Immature natural killer cell (primary cell): ENCODE measurements around the gene NPR3. TPM values are rescaled to one million over a fixed set of nuclear protein-coding genes. Genes with fewer than 3 reads are reported as not detected.

Source experiments
- DNase-seq, 3 donors: peaks; one replicate each; pipeline ENCODE4 v3.0.0; 2022; ENCODE audit warnings: mixed read lengths in 1 of 3
- H3K27ac Mint-ChIP-seq, 6 donors: one replicate each; pipeline ENCODE4 v1.8.0; 2020; ENCODE audit warnings: mixed read lengths in 6 of 6, mild to moderate bottlenecking in 5 of 6, inconsistent platforms in 4 of 6, moderate library complexity in 3 of 6
- H3K27me3 Mint-ChIP-seq, 3 donors: one replicate each; pipeline ENCODE4 v1.8.0; 2020 to 2021; ENCODE audit warnings: low read depth in 3 of 3, mild to moderate bottlenecking in 3 of 3, mixed read lengths in 3 of 3, moderate library complexity in 3 of 3, inconsistent platforms in 1 of 3
- H3K36me3 Mint-ChIP-seq, 3 donors: one replicate each; pipeline ENCODE4 v1.8.0; 2020; ENCODE audit warnings: mixed read lengths in 3 of 3, inconsistent platforms in 2 of 3, mild to moderate bottlenecking in 2 of 3
- H3K4me1 Mint-ChIP-seq, 2 donors: one replicate each; pipeline ENCODE4 v1.8.0; 2020; ENCODE audit warnings: inconsistent platforms in 2 of 2, mild to moderate bottlenecking in 2 of 2, mixed read lengths in 2 of 2, moderate library complexity in 1 of 2
- H3K4me3 Mint-ChIP-seq, 5 donors: one replicate each; pipeline ENCODE4 v1.8.0; 2020; ENCODE audit warnings: mild to moderate bottlenecking in 5 of 5, mixed read lengths in 5 of 5, inconsistent platforms in 3 of 5, moderate library complexity in 3 of 5
- H3K9me3 Mint-ChIP-seq, 6 donors: one replicate each; pipeline ENCODE4 v1.8.0; 2020; ENCODE audit warnings: mild to moderate bottlenecking in 6 of 6, mixed read lengths in 6 of 6, inconsistent platforms in 4 of 6, moderate library complexity in 3 of 6
- polyA plus RNA-seq, 3 donors: library from polyadenylated mRNA; unstranded; fragments of 300-500 nt; fragmentation: Illumina TruSeq; gene quantifications; one replicate each; pipeline ENCODE4 v1.2.3, GENCODE V29; 2021

NPR3 gene
- polyA plus RNA-seq, 3 donors from 2014 or later = 0.04 TPM; not detected in 2

DNA sequence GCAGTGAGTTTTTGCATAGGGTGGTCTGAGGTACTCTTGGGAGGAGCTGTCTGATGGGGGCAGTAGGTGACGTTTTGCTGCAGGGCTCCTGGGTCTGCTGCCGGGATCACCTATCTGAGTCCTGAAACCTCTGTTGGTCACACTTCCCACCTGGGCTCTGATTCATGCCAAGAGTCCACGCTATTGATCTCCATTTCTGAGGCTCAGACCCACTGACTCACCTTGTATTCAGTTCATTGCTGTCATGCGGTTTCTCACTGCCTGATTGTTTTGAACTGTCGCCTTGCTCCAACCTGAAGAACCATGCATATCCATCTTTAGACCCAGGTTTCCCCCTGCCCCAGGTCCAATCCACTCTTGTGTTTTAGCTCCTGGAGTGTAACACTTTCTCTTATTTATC, 101.3 kb downstream of the NPR3 start:
- H3K36me3 Mint-ChIP-seq = peaks cover 4 to 6% (median 6%) of the 10 kb centered on the region in 3 donors
- no peak for DNase-seq
- peaks cover 0 to 9% (median 0%) of the 10 kb centered on the region in 6 donors for H3K9me3 Mint-ChIP-seq
- H3K4me3 Mint-ChIP-seq = no peak overlapping the region
- H3K27me3 Mint-ChIP-seq = peaks cover 7 to 10% (median 8%) of the 10 kb centered on the region in 3 donors
- H3K4me1 Mint-ChIP-seq = peaks cover 11 to 18% of the 10 kb centered on the region in 2 donors
- no peak overlapping the region for H3K27ac Mint-ChIP-seq

DNA sequence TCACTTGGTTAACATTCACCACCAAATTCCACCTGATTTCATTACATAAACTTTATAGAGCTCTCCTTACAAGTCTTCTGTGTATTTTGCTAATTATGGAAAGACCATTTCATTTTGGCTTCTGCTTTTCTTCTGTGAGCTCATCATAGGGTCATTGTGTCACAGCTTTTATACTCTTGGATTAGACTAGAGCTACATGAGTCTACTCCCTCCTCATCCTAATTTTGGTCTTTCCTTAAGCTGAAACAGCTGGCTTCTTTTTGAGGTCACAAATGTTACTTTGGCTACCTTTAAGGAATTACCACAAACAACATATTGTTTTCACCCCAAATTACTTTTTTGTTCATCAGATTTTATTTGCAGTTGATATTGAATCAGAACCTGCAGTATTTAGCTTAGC, 103.0 kb downstream of the NPR3 start:
- peaks cover 4 to 6% (median 6%) of the 10 kb centered on the region in 3 donors for H3K36me3 Mint-ChIP-seq
- no peak overlapping the region for H3K4me3 Mint-ChIP-seq
- H3K4me1 Mint-ChIP-seq = peaks cover 11 to 13% of the 10 kb centered on the region in 2 donors
- H3K9me3 Mint-ChIP-seq = peaks cover 0 to 6% (median 0%) of the 10 kb centered on the region in 6 donors
- DNase-seq = no peak
- H3K27me3 Mint-ChIP-seq = peaks cover 6 to 8% (median 7%) of the 10 kb centered on the region in 3 donors
- H3K27ac Mint-ChIP-seq = no peak overlapping the region

GRCh38 chr5:32814620-32815019, 103.5 kb downstream of the NPR3 start:
- DNase-seq = no peak
- peaks cover 0 to 6% (median 0%) of the 10 kb centered on the region in 6 donors for H3K9me3 Mint-ChIP-seq
- no peak overlapping the region for H3K4me3 Mint-ChIP-seq
- no peak overlapping the region for H3K27ac Mint-ChIP-seq
- H3K36me3 Mint-ChIP-seq = peaks cover 4 to 6% (median 6%) of the 10 kb centered on the region in 3 donors
- peaks cover 9 to 11% of the 10 kb centered on the region in 2 donors for H3K4me1 Mint-ChIP-seq
- peaks cover 6 to 7% (median 6%) of the 10 kb centered on the region in 3 donors for H3K27me3 Mint-ChIP-seq

GRCh38 chr5:32827981-32828380, 116.9 kb downstream of the NPR3 start:
- H3K4me3 Mint-ChIP-seq = no peak overlapping the region
- H3K27ac Mint-ChIP-seq = no peak overlapping the region
- no peaks in the 10 kb centered on the region for H3K36me3 Mint-ChIP-seq

DNA sequence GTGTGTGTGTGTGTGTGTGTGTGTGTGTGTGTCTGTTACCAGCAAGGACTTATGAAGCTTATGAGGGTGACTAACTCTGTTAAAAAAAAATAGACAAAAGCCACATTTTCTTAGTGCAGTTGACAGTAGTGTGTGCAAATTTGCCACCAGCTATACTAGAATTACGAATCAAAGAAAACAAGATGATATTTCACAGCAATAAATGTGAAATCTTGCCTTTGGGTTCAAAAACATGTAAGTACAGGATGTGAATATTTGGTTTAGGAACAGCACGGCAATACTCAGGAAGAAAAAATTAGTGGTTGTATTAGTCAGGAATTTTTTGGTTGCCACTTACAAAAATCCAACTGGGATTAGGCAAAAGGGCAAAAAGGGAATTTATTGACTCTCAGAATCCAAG, 117.4 kb downstream of the NPR3 start:
- peaks cover 0 to 5% (median 2%) of the 10 kb centered on the region in 3 donors for H3K27me3 Mint-ChIP-seq
- peaks cover 9 to 11% of the 10 kb centered on the region in 2 donors for H3K4me1 Mint-ChIP-seq
- H3K9me3 Mint-ChIP-seq = peaks cover 0 to 4% (median 0%) of the 10 kb centered on the region in 6 donors
- no peak for DNase-seq
- no peaks in the 10 kb centered on the region for H3K36me3 Mint-ChIP-seq
- H3K4me3 Mint-ChIP-seq = no peak overlapping the region
- H3K27ac Mint-ChIP-seq = no peak overlapping the region

More at GRCh38 chr5:32827981-32828380, 116.9 kb downstream of the NPR3 start:
- DNase-seq = no peak
- Mint-ChIP-seq H3K4me1 (peaks cover 4 to 6% of the 10 kb centered on the region in 2 donors), H3K9me3 (peaks cover 0 to 4% (median 0%) of the 10 kb centered on the region in 6 donors), H3K27me3 (peaks cover 0 to 5% (median 2%) of the 10 kb centered on the region in 3 donors)

GRCh38 chr5:32831624-32832023, 120.5 kb downstream of the NPR3 start:
- Mint-ChIP-seq H3K4me3 (no peak overlapping the region), H3K27ac (no peak overlapping the region), H3K36me3 (no peaks in the 10 kb centered on the region), H3K9me3 (peaks cover 0 to 4% (median 0%) of the 10 kb centered on the region in 6 donors), H3K4me1 (peaks cover 23 to 32% of the 10 kb centered on the region in 2 donors), H3K27me3 (peaks cover 0 to 5% (median 2%) of the 10 kb centered on the region in 3 donors)
- no peak for DNase-seq

DNA sequence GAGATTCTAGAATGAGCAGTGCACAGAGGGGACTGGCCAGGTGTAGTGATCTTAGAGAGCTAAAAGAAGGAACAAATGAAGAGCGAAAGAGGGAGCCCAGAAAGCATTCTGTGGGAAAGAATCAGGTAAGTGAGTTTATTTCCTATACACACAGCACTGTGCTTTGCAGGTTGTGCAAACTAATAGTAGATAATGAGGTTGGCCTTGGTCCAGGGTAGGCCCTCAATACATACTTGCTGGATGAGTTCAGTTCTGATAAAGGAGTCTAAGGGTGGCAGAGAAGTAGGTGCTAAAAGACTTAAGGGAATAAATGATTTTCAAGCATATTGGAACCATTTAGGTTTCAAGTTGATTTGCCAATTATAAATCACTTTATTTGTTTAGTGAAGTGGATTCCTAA, 122.0 kb downstream of the NPR3 start:
- Mint-ChIP-seq H3K4me3 (no peak overlapping the region), H3K27ac (no peak overlapping the region), H3K4me1 (peaks cover 23 to 32% of the 10 kb centered on the region in 2 donors), H3K9me3 (peaks cover 0 to 4% (median 0%) of the 10 kb centered on the region in 6 donors), H3K36me3 (no peaks in the 10 kb centered on the region), H3K27me3 (peaks cover 0 to 2% (median 2%) of the 10 kb centered on the region in 3 donors)
- no peak for DNase-seq

GRCh38 chr5:32833663-32834062, 122.5 kb downstream of the NPR3 start:
- peak in 2 of 3 donors; percentile 5 to 16 for DNase-seq
- H3K4me3 Mint-ChIP-seq = peak overlapping the region in 4 of 5 donors; percentile 16 to 64 (median 31)
- H3K4me1 Mint-ChIP-seq = peaks cover 23 to 32% of the 10 kb centered on the region in 2 donors
- H3K27ac Mint-ChIP-seq = peak overlapping the region in 2 of 6 donors; percentile 21 to 60
- H3K36me3 Mint-ChIP-seq = no peaks in the 10 kb centered on the region
- peaks cover 0 to 4% (median 0%) of the 10 kb centered on the region in 6 donors for H3K9me3 Mint-ChIP-seq
- H3K27me3 Mint-ChIP-seq = peaks cover 0 to 2% (median 0%) of the 10 kb centered on the region in 3 donors

DNA sequence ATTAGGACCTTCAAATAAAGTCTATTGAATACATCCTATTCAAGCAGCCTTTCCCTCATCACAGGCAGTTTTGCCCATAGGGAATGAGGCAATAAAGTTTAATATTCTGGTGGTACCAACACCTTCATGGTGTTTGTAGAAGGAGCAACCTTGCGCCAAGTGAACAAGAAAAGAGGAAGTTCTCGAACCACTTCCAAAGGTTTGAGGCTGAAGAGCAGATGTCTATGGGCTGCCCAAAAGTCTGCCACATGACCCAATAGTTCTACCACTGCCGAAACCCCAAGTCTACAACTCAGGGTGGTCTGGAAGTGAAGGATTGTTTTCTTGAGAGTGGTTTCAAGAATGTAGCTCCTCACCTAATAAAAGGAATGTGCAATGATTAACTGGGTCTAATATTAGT, 123.1 kb downstream of the NPR3 start:
- H3K4me3 Mint-ChIP-seq = peak overlapping the region in 2 of 5 donors; percentile 33 to 64
- DNase-seq = no peak
- H3K27me3 Mint-ChIP-seq = peaks cover 0 to 2% (median 0%) of the 10 kb centered on the region in 3 donors
- H3K9me3 Mint-ChIP-seq = peaks cover 0 to 4% (median 0%) of the 10 kb centered on the region in 6 donors
- H3K36me3 Mint-ChIP-seq = peaks cover 0 to 4% (median 0%) of the 10 kb centered on the region in 3 donors
- no peak overlapping the region for H3K27ac Mint-ChIP-seq
- H3K4me1 Mint-ChIP-seq = peaks cover 23 to 32% of the 10 kb centered on the region in 2 donors

- Mint-ChIP-seq H3K36me3 (peaks cover 0 to 4% (median 0%) of the 10 kb centered on the region in 3 donors), H3K27ac (no peak overlapping the region), H3K4me3 (no peak overlapping the region), H3K9me3 (peaks cover 0 to 4% (median 0%) of the 10 kb centered on the region in 6 donors), H3K27me3 (peaks cover under 1 to 2% (median 2%) of the 10 kb centered on the region in 3 donors), H3K4me1 (peaks cover 26 to 32% of the 10 kb centered on the region in 2 donors)
- DNase-seq = no peak
Measured at GRCh38 chr5:32836176-32836575, 125.1 kb downstream of the NPR3 start.

DNA sequence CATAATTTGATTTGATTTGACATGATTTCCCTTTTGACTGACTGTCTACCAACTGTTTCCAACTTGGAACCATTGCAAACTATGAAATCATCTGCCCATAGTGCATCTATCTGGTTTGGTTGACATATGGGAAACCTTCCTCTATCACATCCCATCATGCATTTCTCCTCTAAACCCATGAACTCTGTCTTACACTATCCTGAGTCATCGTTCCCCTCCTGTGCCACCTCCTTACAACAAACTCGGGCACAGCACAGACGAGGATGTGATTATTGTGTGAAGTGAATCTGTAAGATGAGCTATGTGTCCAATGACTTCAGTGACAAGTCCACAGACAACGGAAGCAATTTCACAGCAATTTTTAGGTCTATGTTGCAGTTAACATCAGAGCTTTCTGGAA, 126.1 kb downstream of the NPR3 start:
- Mint-ChIP-seq H3K27me3 (peaks cover 1 to 2% (median 2%) of the 10 kb centered on the region in 3 donors), H3K27ac (no peak overlapping the region)

GRCh38 chr5:32839106-32839505, 128.0 kb downstream of the NPR3 start:
- no peak for DNase-seq
- H3K4me1 Mint-ChIP-seq = peaks cover 37 to 43% of the 10 kb centered on the region in 2 donors
- H3K27ac Mint-ChIP-seq = no peak overlapping the region
- H3K36me3 Mint-ChIP-seq = peaks cover 0 to 4% (median 0%) of the 10 kb centered on the region in 3 donors
- H3K27me3 Mint-ChIP-seq = peaks cover 0 to 2% (median 1%) of the 10 kb centered on the region in 3 donors
- H3K4me3 Mint-ChIP-seq = no peak overlapping the region
- no peaks in the 10 kb centered on the region for H3K9me3 Mint-ChIP-seq

More for the DNA sequence above, 126.1 kb downstream of the NPR3 start:
- H3K36me3 Mint-ChIP-seq = peaks cover 0 to 4% (median 0%) of the 10 kb centered on the region in 3 donors
- no peak for DNase-seq
- H3K9me3 Mint-ChIP-seq = peaks cover 0 to 4% (median 0%) of the 10 kb centered on the region in 6 donors
- H3K4me1 Mint-ChIP-seq = peaks cover 35 to 42% of the 10 kb centered on the region in 2 donors
- no peak overlapping the region for H3K4me3 Mint-ChIP-seq

- Mint-ChIP-seq H3K27ac (no peak overlapping the region), H3K27me3 (peaks cover 0 to 2% (median 1%) of the 10 kb centered on the region in 3 donors), H3K4me1 (peaks cover 44% of the 10 kb centered on the region in 2 donors), H3K36me3 (peaks cover 0 to 4% (median 0%) of the 10 kb centered on the region in 3 donors), H3K9me3 (no peaks in the 10 kb centered on the region), H3K4me3 (no peak overlapping the region)
- no peak for DNase-seq
Measured at GRCh38 chr5:32840606-32841005, 129.5 kb downstream of the NPR3 start.
